ENCODE results near the gene BCAR1. TPM values are rescaled to one million over a fixed set of nuclear protein-coding genes. Genes with fewer than 3 reads are reported as not detected.
A peak's percentile ranks its signal among the peaks of the same experiment; 100 is the strongest.

BCAR1 gene
- polyA plus RNA-seq (2012; ENCODE audit: insufficient read depth, insufficient read length, low read depth): 72.3 TPM

- Histone ChIP-seq H3K4me3 (ENCODE audit: low read depth, low read length) (peak within 1 kb of the TSS; percentile 68), H3K27me3 (no peaks in the 10 kb centered on the region), H3K9me3 (no peaks in the 10 kb centered on the region), H3K36me3 (no peaks in the 10 kb centered on the region), H3K4me1 (peaks cover 13% of the 10 kb centered on the region)
- DNase-seq: peak; percentile 96
- no peak for TF ChIP-seq CTCF (IDR thresholded peaks at IDR 0.05; ENCODE audit: low read depth, low read length)
Measured at GRCh38 chr16:75251280-75252048, at the start of gene BCAR1. BCAR1 (minus strand) TSS chr16:75251624; CDS start chr16:75251482, 142 bp downstream.

- no peak for DNase-seq
- H3K36me3 ChIP-seq: peaks cover 17% of the 10 kb centered on the region
- H3K9me3 ChIP-seq: no peaks in the 10 kb centered on the region
- no peaks in the 10 kb centered on the region for H3K27me3 ChIP-seq
- H3K4me1 ChIP-seq: peaks cover 8% of the 10 kb centered on the region; the same call in 1 of the 2 replicates
- H3K4me3 ChIP-seq (ENCODE audit: low read depth, low read length): no peak overlapping the region
- TF ChIP-seq CTCF (IDR thresholded peaks at IDR 0.05; ENCODE audit: low read depth, low read length): no peak
Measured at GRCh38 chr16:75298267-75298666, 46.8 kb upstream of the BCAR1 start.

GRCh38 chr16:75296606-75297005, 45.2 kb upstream of the BCAR1 start:
- no peak for TF ChIP-seq CTCF (IDR thresholded peaks at IDR 0.05; ENCODE audit: low read depth, low read length)
- H3K4me3 ChIP-seq (ENCODE audit: low read depth, low read length): no peak overlapping the region
- no peaks in the 10 kb centered on the region for H3K27me3 ChIP-seq
- peak; percentile 64 for DNase-seq
- peaks cover 8% of the 10 kb centered on the region; the same call in 1 of the 2 replicates for H3K4me1 ChIP-seq
- H3K36me3 ChIP-seq: peaks cover 23% of the 10 kb centered on the region
- H3K9me3 ChIP-seq: no peaks in the 10 kb centered on the region

- peak; percentile 38 for DNase-seq
- Histone ChIP-seq H3K4me3 (ENCODE audit: low read depth, low read length) (no peak overlapping the region), H3K9me3 (no peaks in the 10 kb centered on the region), H3K4me1 (peaks cover 8% of the 10 kb centered on the region; the same call in 1 of the 2 replicates), H3K27me3 (no peaks in the 10 kb centered on the region), H3K36me3 (peaks cover 26% of the 10 kb centered on the region)
- TF ChIP-seq CTCF (IDR thresholded peaks at IDR 0.05; ENCODE audit: low read depth, low read length): no peak
Measured at GRCh38 chr16:75294773-75295459, 43.5 kb upstream of the BCAR1 start.

GRCh38 chr16:75293772-75294171, 42.3 kb upstream of the BCAR1 start:
- Histone ChIP-seq H3K4me1 (peaks cover 8% of the 10 kb centered on the region; the same call in 1 of the 2 replicates), H3K27me3 (no peaks in the 10 kb centered on the region), H3K4me3 (ENCODE audit: low read depth, low read length) (no peak overlapping the region), H3K9me3 (no peaks in the 10 kb centered on the region), H3K36me3 (peaks cover 25% of the 10 kb centered on the region)
- TF ChIP-seq CTCF (IDR thresholded peaks at IDR 0.05; ENCODE audit: low read depth, low read length): no peak
- no peak for DNase-seq
